Measurements from ENCODE around the gene ZNF296. TPM values are rescaled to one million over a fixed set of nuclear protein-coding genes. Genes with fewer than 3 reads are reported as not detected.

The ZNF296 gene
- total RNA-seq, 1 donor from 2014 or later, result 1.0 TPM

DNA sequence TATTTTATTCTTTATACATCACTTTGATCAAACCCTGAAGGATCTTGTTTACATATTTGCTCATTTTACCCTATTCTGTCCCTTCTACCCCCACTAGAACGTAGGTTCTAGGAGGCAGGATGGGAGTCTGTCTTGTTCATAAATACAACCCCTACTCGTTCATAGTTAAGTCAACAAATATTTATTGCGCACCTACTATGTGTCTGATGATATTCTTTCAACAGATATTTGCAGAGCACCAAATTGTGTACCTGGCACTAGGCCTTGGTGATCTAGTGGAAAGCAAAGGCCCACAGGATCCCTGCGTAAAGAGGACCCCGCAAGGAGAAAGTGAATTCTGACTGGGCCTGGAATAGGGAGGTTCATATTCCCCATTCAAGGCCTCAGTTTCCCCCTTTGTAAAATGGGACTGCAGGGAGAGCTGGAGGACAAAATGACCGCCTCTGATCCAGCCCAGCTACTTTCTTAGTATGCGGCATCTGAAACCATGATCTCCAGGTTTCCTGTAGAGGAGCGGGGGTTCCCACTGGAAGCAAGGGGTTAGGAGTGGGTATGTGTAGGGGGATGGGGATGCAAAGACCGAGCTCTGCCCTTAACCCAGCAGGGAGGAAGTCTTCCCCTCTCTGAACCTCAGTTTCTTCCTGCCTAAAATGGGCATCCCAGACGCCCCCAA lies 2.2 kb upstream of the ZNF296 start:
- no peaks in the 10 kb centered on the region for H3K27me3 ChIP-seq (ENCODE audit: control insufficient read depth, insufficient read depth, low read length)
- DNase-seq (ENCODE audit: low read depth), result no peak
- peak overlapping the region; percentile 99 for H3K4me3 ChIP-seq (ENCODE audit: low read depth, low read length)
- TF ChIP-seq, protein P1, sequence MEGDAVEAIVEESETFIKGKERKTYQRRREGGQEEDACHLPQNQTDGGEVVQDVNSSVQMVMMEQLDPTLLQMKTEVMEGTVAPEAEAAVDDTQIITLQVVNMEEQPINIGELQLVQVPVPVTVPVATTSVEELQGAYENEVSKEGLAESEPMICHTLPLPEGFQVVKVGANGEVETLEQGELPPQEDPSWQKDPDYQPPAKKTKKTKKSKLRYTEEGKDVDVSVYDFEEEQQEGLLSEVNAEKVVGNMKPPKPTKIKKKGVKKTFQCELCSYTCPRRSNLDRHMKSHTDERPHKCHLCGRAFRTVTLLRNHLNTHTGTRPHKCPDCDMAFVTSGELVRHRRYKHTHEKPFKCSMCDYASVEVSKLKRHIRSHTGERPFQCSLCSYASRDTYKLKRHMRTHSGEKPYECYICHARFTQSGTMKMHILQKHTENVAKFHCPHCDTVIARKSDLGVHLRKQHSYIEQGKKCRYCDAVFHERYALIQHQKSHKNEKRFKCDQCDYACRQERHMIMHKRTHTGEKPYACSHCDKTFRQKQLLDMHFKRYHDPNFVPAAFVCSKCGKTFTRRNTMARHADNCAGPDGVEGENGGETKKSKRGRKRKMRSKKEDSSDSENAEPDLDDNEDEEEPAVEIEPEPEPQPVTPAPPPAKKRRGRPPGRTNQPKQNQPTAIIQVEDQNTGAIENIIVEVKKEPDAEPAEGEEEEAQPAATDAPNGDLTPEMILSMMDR (IDR thresholded peaks at IDR 0.05; ENCODE audit: insufficient read depth, low read length, poor library complexity, severe bottlenecking), result no peak
- H3K36me3 ChIP-seq (ENCODE audit: control insufficient read depth, insufficient read depth, low read length), result peaks cover 1% of the 10 kb centered on the region

GRCh38 chr19:45076851-45077730 lies 813 bp upstream of the ZNF296 start:
- H3K4me3 ChIP-seq (ENCODE audit: low read depth, low read length), result peak overlapping the region; percentile 45
- no peaks in the 10 kb centered on the region for H3K27me3 ChIP-seq (ENCODE audit: control insufficient read depth, insufficient read depth, low read length)
- H3K36me3 ChIP-seq (ENCODE audit: control insufficient read depth, insufficient read depth, low read length), result peaks cover 1% of the 10 kb centered on the region
- DNase-seq (ENCODE audit: low read depth), result no peak
- TF ChIP-seq, protein P1 (IDR thresholded peaks at IDR 0.05; ENCODE audit: insufficient read depth, low read length, poor library complexity, severe bottlenecking), result no peak

GRCh38 chr19:45075301-45076028 lies 813 bp downstream of the ZNF296 start:
- no peak for DNase-seq (ENCODE audit: low read depth)
- Histone ChIP-seq H3K27me3 (ENCODE audit: control insufficient read depth, insufficient read depth, low read length) (no peaks in the 10 kb centered on the region), H3K4me3 (ENCODE audit: low read depth, low read length) (peak overlapping the region; percentile 45), H3K36me3 (ENCODE audit: control insufficient read depth, insufficient read depth, low read length) (peaks cover 1% of the 10 kb centered on the region)
- TF ChIP-seq, protein P1 (IDR thresholded peaks at IDR 0.05; ENCODE audit: insufficient read depth, low read length, poor library complexity, severe bottlenecking), result no peak

DNA sequence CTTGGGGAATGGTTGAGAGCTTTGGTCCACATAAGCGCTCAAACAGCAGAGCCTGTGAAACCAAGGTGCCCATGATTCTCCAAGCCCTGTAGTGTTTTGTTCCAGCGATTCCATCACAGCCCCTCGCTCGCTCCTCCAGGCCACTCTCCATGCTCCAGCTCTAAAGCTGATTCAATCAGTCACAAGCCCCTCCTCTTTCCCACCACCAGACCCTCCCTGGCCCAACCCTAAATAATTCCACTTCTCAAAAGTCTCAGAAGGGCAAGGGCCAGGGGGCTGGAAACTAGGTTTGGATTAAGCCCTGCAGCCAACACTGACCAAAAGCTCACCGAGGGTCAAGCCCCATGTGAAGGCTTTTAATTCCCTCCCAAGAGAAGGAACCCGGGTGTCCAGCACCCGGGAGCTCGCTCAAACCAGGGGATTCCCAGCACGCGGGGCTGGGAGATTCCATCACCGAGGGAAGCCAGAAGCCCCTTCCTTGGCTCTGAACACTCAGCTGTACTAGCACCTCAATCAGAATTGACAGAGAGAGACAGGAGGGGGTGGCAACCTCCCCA lies 1.5 kb downstream of the ZNF296 start:
- Histone ChIP-seq H3K27me3 (ENCODE audit: control insufficient read depth, insufficient read depth, low read length) (no peaks in the 10 kb centered on the region), H3K4me3 (ENCODE audit: low read depth, low read length) (no peak overlapping the region), H3K36me3 (ENCODE audit: control insufficient read depth, insufficient read depth, low read length) (peaks cover 1% of the 10 kb centered on the region)
- TF ChIP-seq, protein P1 (IDR thresholded peaks at IDR 0.05; ENCODE audit: insufficient read depth, low read length, poor library complexity, severe bottlenecking), result no peak
- no peak for DNase-seq (ENCODE audit: low read depth)

- H3K36me3 ChIP-seq (ENCODE audit: control insufficient read depth, insufficient read depth, low read length), result peaks cover 1% of the 10 kb centered on the region
- no peak for DNase-seq (ENCODE audit: low read depth)
- TF ChIP-seq, protein P1 (IDR thresholded peaks at IDR 0.05; ENCODE audit: insufficient read depth, low read length, poor library complexity, severe bottlenecking), result no peak
- H3K27me3 ChIP-seq (ENCODE audit: control insufficient read depth, insufficient read depth, low read length), result no peaks in the 10 kb centered on the region
- H3K4me3 ChIP-seq (ENCODE audit: low read depth, low read length), result no peak overlapping the region
Observed at GRCh38 chr19:45071969-45072790, 4.1 kb downstream of the ZNF296 start.
